Activated T-cell treated with anti-CD3 and anti-CD28 coated beads for 48 hours (primary cell): ENCODE data around the gene SRP14.
A peak's percentile ranks its signal among the peaks of the same experiment; 100 is the strongest.
"Not testable (repeated sequence)": the region's sequence is repeated elsewhere in the genome, so short reads cannot be mapped to it uniquely, and the experiment has no call there.

Experiments
- DNase-seq: peaks from one replicate; pipeline ENCODE4 v3.0.0-alpha.2; 2020; ENCODE audit warnings: low read depth

Gene SRP14

GRCh38 chr15:40050788-40051470, 11.9 kb upstream of the SRP14 start:
- no peak for DNase-seq

GRCh38 chr15:40048926-40049475, 10.0 kb upstream of the SRP14 start:
- no peak for DNase-seq

GRCh38 chr15:40048211-40048792, 9.3 kb upstream of the SRP14 start:
- no peak for DNase-seq

- peak; percentile 72 for DNase-seq
Observed at GRCh38 chr15:40047415-40048210, 8.6 kb upstream of the SRP14 start.

- no peak for DNase-seq
Observed at GRCh38 chr15:40046721-40047414, 7.9 kb upstream of the SRP14 start.

- no peak for DNase-seq
Observed at GRCh38 chr15:40045572-40046217, 6.7 kb upstream of the SRP14 start.

GRCh38 chr15:40044717-40045571, 6.0 kb upstream of the SRP14 start:
- peak; percentile 85 for DNase-seq

- no peak for DNase-seq
Observed at GRCh38 chr15:40043927-40044716, 5.1 kb upstream of the SRP14 start.

- DNase-seq, result no peak
Observed at GRCh38 chr15:40042791-40043320, 3.9 kb upstream of the SRP14 start.

GRCh38 chr15:40040770-40041169, 1.8 kb upstream of the SRP14 start:
- DNase-seq, result no peak

GRCh38 chr15:40040293-40040635, 1.3 kb upstream of the SRP14 start:
- no peak for DNase-seq

GRCh38 chr15:40038275-40038637, 725 bp downstream of the SRP14 start:
- DNase-seq, result no peak

- DNase-seq, result no peak
Observed at GRCh38 chr15:40037721-40038120, 1.3 kb downstream of the SRP14 start.

GRCh38 chr15:40035182-40035581, 3.8 kb downstream of the SRP14 start:
- DNase-seq, result not testable (repeated sequence)

- no peak for DNase-seq
Observed at GRCh38 chr15:40034186-40034946, 4.6 kb downstream of the SRP14 start.

- no peak for DNase-seq
Observed at GRCh38 chr15:40032125-40032839, 6.7 kb downstream of the SRP14 start.

GRCh38 chr15:40031300-40031699, 7.7 kb downstream of the SRP14 start:
- DNase-seq, result no peak
